Posterior vena cava (tissue), 2 donors: ENCODE data around the gene FASTKD1. TPM values are rescaled to one million over a fixed set of nuclear protein-coding genes. Genes with fewer than 3 reads are reported as not detected.

ENCODE experiments used
- DNase-seq: peaks from one replicate; pipeline ENCODE4 v3.0.0-alpha.2; 2020; ENCODE audit warnings: low spot score
- intact Hi-C, 2 donors: fragments of 100-400 bp; cut with DNase I; formaldehyde crosslinking; loops; one replicate each; pipeline versions ENCODE4 v1.14.1 to v1.14.2; 2022 to 2023
- total RNA-seq, 2 donors: library from RNA; stranded (reverse); fragmentation: NEBNext Ultra II Directional; extraction: Animal tissue kit (Norgen Biotek cat#: 25700); gene quantifications; one replicate each; pipeline ENCODE4 v1.2.1, GENCODE V29; 2021
- donor health status: DM: yes; HTN: yes; CAD: no.
- donor health status: DM: yes; HTN: yes; CAD: no.

The FASTKD1 gene
- total RNA-seq, 2 donors from 2014 or later, result 16.8 to 19.6 TPM

- intact Hi-C loops, result no loop called here
- no peak for DNase-seq
Observed at GRCh38 chr2:169512525-169512924, 61.1 kb downstream of the FASTKD1 start.

GRCh38 chr2:169511818-169512217, 61.8 kb downstream of the FASTKD1 start:
- intact Hi-C loops, result no loop called here
- no peak for DNase-seq

- intact Hi-C loops, result no loop called here
- no peak for DNase-seq
Observed at GRCh38 chr2:169510496-169510895, 63.2 kb downstream of the FASTKD1 start.

- DNase-seq, result no peak
- intact Hi-C loops, result no loop called here
Observed at GRCh38 chr2:169509955-169510354, 63.7 kb downstream of the FASTKD1 start.

- intact Hi-C loops, result no loop called here
- no peak for DNase-seq
Observed at GRCh38 chr2:169509298-169509885, 64.3 kb downstream of the FASTKD1 start, which contains the start of gene KLHL41. KLHL41 (plus strand) TSS chr2:169509702; CDS start chr2:169509779, 77 bp downstream.

- DNase-seq, result no peak
- intact Hi-C loops, result no loop called here
Observed at GRCh38 chr2:169507698-169508097, 66.0 kb downstream of the FASTKD1 start.

GRCh38 chr2:169504651-169505050, 69.0 kb downstream of the FASTKD1 start:
- no peak for DNase-seq
- intact Hi-C loops, result no loop called here

GRCh38 chr2:169495310-169495928, 78.2 kb downstream of the FASTKD1 start:
- DNase-seq, result no peak
- intact Hi-C loops, result no loop called here

GRCh38 chr2:169493360-169493759, 80.3 kb downstream of the FASTKD1 start:
- no peak for DNase-seq
- intact Hi-C loops, result no loop called here

- intact Hi-C loops, result no loop called here
- no peak for DNase-seq
Observed at GRCh38 chr2:169491378-169491777, 82.3 kb downstream of the FASTKD1 start.

- intact Hi-C loops, result no loop called here
- DNase-seq, result no peak
Observed at GRCh38 chr2:169490834-169491233, 82.8 kb downstream of the FASTKD1 start.

- intact Hi-C loops, result no loop called here
Observed at GRCh38 chr2:169486487-169486886, 87.2 kb downstream of the FASTKD1 start.

GRCh38 chr2:169485650-169486138, 88.0 kb downstream of the FASTKD1 start:
- intact Hi-C loops, result no loop called here
- DNase-seq, result no peak

More at GRCh38 chr2:169486487-169486886, 87.2 kb downstream of the FASTKD1 start:
- DNase-seq, result no peak

GRCh38 chr2:169480079-169480465, 93.6 kb downstream of the FASTKD1 start:
- intact Hi-C loops, result no loop called here
- no peak for DNase-seq

Other genes starting within 250 kb of the FASTKD1 start
- gene LRP2, start 211.3 kb downstream of the FASTKD1 start, total RNA-seq, result not detected
- 1 to 10 TPM; 7.8 to 9.8 TPM for gene BBS5, start 94.4 kb downstream of the FASTKD1 start, total RNA-seq
- 1 to 10 TPM in 1 of 2 donors, under 1 TPM in 1; 0.60 to 1.1 TPM for gene KLHL41, start 64.2 kb downstream of the FASTKD1 start, total RNA-seq
- 10 to 100 TPM; 49.6 to 51.0 TPM for gene PPIG, start 10.5 kb upstream of the FASTKD1 start, total RNA-seq
- not detected for gene CFAP210, start 120.5 kb upstream of the FASTKD1 start, total RNA-seq
- 1 to 10 TPM; 3.8 to 6.0 TPM for gene PHOSPHO2, start 120.6 kb upstream of the FASTKD1 start, total RNA-seq
- 10 to 100 TPM; 18.6 to 22.6 TPM for gene KLHL23, start 160.0 kb upstream of the FASTKD1 start, total RNA-seq
- 10 to 100 TPM; 70.6 to 75.7 TPM for gene SSB, start 225.0 kb upstream of the FASTKD1 start, total RNA-seq